HG02938 (cell line): ENCODE measurements around the gene CDCP1.
"Not testable (repeated sequence)": the region's sequence is repeated elsewhere in the genome, so short reads cannot be mapped to it uniquely, and the experiment has no call there.

Source experiments
- ATAC-seq: cut with Tn5 transposase; IDR thresholded peaks from one replicate; pipeline ENCODE4 v1.9.1; 2021; ENCODE audit warnings: mild to moderate bottlenecking, moderate library complexity; ENCODE audit not compliant: unreplicated experiment

The CDCP1 gene

DNA sequence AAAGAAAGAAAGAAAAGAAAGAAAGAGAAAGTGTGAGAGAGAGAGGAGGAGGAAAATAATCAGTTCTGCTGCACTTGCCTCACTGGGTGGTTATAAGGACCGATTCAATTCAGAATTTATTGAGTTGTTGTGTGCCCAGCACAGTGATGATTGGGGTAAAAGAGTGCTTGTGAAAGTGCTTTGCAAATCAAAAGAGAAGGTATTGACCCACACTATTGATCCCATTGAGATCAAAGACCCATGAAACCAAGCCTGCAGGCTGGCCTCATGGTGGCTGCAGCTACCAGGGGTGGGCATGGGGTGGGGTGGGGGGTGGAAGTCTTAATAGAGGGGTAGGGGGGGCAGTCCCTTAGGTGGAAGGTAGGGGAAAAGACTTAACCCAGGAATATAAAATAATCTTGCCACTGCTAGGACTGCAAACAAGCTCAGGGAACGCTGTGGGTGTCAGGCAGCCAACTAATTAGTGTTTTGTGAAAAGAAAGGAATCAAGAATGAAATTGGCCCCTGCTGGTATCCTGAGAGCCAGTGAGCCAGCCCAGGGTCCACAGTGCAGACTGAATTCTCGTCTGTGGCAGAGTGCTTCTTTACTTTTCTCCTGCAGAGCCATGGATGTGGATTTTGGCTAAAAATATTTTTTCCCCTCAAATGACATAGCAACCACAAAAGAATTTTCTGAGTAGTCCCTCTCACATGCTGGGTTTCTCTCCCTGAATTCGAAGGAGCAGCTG is 85.8 kb downstream of the CDCP1 start:
- no peak for ATAC-seq

DNA sequence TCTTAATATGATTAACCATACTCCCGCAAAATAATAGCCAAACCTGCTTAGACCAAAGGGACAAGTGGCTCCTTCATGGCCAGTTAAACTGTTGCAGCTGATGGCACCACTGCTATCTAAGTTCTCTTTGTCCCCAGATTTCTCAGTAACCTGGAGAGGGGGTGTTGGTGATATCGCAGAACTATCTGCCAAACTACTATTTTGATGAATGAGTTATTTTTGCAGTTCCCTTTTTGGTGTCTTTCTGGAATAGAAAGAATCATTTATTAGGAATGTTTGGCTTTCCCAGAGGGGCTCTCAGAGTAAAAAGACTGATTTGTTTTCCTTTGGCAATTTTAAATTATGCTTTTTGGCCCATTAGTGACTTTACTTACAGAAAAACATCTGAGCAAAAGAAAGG is 87.0 kb downstream of the CDCP1 start:
- ATAC-seq = no peak

DNA sequence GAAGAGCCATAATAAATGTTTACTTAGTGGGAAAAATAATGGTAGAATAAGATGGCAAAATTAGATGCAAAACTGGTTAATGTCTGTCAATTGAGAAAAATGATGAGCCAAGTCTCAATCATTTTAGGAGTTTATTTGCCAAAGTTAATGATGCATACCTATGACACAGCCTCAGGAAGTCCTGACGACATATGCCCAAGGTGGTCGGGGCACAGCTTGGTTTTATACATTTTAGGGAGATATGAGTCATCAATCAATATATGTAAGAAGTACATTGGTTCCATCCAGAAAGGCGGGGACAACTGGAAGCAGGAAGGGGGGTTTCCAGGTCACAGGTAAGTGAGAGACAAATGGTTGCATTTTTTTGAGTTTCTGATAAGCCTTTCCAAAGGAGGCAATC is 88.6 kb downstream of the CDCP1 start:
- ATAC-seq = no peak

DNA sequence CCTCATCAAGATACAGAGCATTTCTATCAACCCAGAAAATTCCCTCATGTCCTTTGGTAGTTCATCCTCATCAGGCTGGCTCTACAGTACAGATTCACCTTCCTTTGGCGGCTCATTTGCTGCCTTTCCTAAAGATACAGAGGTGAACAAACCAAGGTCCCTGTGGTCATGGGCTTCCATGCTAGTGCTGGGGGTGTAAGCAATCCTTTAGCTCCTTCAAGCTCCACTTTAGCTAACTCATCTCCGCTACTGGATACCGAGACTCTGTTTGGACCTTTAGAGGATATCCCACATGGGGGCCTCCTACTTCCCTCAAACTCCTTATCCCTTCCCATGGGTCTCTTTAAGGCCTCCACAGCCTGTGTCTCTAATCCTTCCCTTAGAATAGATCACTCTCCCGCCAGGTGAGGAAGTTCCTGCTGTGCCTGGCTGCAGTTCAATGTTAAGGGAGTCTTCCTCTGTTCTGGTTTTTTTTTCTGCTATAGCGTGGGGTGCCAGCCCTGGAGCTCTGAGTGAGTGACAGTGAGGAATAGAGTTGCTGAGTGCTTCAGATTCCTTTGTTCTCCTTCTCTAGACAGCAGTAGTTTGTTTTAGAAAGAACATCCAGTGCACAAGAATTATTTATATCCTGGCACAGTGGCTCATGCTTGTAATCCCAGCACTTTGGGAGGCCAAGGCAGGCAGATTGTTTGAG is 89.4 kb downstream of the CDCP1 start:
- no peak for ATAC-seq

DNA sequence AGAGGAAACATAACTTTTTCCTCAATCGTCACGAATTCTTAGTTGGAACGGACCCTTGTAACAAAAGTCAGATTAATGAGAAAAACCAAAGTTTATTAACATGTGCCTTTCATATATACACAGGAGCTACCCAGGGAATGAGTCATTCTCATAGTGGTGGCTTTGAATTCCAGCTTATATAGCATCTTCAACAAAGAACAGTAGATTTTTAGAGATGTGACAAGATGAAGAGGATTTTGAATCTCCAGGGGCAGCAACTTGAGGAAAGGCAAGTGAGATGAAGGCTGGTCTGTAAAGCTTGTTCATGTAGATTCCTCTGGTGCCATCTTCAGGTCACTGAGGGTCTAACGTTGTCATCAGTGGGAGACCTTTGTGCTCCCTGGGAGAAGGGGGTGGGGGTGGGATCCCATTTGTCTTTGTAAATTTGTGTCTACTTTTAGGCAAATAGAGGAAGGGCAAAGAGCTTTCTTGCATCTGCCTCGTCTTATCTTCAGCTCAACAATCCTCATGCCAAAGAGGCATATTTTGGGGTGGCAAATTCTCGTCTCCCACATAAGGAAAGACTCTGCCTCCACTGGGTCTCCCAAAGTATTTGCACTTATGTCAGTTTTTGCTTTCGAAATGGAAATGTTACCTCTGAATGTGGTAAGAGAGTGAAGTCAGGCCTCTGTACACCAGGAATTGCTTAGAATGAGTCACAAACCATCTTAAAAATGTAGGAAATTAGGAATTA is 90.6 kb downstream of the CDCP1 start:
- ATAC-seq = no peak

DNA sequence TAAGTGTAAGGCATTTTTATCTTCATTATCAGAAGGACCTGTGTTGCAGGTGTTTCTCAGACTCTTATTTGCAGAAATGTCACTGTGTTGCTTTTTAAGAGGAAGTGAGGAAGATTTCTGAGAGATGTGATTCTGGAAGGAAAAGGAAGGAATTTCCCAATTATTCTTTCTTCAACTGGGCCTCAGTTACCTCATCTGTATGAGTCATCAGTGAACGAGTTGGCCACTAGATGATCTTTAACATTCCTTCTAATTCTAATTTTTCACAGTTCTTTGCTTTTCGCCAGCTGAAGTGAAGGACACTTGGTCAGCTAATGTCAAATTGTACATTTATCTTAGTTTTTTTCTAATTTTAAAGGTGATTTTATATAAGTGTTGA is 91.2 kb downstream of the CDCP1 start:
- no peak for ATAC-seq

DNA sequence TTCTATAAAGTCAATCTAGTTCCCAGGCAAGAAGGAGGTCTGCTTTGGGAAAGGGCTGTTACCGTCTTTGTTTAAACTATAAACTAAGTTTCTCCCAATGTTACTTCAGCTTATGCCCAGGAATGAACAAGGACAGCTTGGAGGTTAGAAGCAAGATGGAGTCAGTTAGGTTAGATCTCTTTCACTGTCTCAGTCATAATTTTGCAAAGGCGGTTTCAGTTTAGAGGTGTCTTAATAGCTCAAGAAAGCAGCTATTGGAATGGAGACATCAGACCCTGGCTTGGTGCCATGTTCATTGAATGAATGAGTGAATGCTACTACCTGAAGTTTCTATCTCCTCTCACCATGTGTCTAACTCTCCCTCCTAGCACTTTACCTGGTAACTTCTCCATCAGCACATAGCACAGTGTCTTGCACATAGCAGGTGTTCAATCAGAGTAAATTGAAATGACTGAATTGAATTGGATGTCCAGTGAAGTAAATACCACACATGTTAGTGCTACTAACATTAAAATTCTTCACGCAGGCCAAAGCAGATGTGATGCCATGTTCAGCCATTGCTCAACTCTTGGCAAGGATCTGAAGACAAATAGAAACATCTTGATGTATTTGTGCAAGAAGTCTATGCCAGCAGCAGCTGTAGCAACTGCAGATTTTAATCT is 91.9 kb downstream of the CDCP1 start:
- ATAC-seq = no peak

DNA sequence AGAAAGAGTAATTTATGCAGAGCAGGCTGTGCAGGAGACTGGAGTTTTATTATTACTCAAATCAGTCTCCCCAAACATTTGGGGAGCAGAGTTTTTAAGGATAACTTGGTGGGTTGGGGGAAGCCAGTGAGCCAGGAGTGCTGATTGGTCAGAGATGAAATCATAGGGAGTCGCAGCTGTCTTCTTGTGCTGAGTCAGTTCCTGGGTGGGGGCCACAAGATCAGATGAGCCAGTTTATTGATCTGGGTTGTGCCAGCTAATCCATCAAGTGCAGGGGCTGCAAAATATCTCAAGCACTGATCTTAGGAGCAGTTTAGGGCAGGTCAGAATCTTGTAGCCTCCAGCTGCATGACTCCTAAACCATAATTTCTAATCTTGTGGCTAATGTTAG is 92.4 kb downstream of the CDCP1 start:
- not testable (repeated sequence) for ATAC-seq

DNA sequence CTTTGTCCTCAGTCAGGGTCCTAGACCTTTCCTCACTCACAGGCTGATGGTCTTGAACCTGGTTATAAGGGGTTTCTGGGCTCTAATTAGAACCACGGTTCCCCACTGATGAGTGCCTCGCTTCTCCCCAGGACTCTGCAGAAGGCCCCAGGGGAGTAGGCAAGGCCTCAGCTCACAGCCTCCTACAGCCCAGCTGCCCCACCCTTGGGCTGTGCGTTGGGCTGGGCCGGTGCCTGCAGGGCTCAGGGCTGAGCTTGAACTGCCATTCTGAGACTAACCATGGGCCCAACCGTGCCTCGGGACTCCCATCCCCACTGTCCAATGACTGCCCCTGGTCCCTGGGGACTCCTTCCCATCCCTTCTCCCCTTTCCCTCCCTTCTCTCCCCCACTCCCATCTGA is 94.5 kb downstream of the CDCP1 start:
- no peak for ATAC-seq

DNA sequence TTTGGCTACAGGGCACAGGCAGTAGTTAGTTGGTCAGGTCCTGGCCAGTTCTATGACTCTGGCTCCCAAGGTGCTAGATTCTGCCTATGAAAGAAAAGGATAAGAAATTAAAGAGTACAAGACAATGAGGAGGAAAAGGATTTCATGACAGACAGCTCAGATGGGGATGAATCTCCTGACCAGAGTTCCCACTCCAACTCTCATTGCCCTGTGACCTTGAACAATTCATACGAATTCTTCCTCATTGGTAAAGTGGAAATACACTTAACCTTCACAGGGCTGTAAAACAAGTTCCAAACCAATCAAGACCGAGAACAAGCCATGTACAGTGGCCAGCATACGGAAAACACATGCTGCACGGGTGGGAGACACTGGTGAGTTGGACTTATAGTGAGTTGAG is 96.4 kb downstream of the CDCP1 start:
- no peak for ATAC-seq

DNA sequence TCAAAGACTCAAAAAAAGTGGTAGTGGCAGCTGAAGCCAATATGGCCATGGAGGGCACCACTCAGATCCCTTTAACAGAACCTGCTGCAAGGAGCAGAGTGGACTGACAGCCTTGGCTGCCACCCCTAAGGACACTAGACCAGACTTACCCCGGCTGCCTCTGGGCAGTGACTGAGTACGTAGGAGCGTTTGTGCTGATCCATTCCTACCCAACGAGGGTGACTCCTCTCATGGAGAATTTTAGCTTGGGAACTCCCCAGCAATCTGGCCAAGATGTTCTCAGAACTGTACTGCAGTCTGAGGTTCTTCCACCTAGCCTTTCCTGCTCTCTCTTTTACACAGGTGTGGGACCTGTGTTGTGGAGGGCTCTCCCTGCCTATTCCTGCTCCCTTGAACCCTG is 97.9 kb downstream of the CDCP1 start:
- no peak for ATAC-seq

DNA sequence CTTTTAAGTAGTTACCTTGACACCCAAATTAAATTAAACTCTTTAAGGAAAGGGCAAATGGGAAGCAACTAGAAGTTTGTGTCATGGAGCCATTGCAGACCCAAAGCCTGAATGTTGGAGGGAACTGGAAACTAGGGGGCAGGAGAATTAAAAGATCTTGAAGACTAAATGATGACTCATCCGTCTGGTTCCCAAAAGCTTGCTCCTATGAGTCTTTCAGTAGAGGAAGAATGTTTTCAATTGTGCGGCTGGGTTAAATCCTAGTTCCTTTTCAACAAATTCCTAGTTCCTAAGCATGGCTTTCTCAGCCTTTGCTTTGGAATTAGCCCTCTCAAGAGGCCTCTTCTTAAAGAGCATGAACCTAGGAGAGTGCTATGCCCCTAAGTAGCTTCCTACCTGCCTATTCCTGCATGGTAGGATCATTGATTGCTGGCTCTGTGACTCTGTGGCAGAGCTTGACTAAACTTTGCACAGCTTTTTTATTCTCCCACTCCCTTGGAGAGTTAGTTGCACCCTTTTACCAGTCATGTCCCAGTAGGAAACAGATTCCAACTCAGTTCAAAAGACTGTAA is 102.4 kb downstream of the CDCP1 start:
- no peak for ATAC-seq

DNA sequence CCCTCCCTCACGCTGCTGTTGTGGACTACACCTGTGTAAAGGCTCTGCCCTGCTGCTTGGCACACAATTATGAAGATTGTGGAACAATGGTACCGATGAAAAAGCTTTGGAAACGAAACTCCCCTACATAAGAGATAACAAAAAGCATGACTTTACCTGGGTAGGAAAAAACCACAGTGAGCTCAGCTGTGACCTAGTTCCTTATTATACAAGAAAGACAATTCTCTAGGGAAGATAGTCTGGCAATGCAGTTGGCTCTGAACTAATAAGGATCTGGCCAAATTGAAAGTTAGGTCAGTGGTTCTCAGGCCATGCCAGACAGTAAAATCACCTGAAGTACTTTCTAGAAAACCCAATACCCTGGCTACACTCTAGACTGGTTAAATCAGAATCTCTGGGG is 104.0 kb downstream of the CDCP1 start:
- no peak for ATAC-seq

DNA sequence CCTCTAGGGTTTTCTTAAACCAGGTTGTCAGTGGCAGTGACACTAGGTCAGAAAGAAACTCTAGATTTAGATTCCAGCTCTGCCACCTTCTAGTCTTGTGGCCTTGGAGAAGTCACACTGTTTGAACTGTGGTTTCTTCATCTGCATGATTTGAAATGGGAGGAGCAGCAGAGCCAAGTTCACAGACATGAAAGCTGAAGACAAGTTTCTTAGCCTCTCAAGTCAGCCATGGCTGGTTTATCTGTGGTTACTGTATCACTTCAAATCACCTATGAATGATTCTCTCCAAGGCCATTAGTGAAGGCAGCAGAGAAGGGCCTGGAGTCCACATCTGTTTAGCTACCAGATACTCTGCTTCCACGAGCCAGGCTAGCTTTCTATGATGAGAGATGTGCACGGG is 104.5 kb downstream of the CDCP1 start:
- no peak for ATAC-seq

DNA sequence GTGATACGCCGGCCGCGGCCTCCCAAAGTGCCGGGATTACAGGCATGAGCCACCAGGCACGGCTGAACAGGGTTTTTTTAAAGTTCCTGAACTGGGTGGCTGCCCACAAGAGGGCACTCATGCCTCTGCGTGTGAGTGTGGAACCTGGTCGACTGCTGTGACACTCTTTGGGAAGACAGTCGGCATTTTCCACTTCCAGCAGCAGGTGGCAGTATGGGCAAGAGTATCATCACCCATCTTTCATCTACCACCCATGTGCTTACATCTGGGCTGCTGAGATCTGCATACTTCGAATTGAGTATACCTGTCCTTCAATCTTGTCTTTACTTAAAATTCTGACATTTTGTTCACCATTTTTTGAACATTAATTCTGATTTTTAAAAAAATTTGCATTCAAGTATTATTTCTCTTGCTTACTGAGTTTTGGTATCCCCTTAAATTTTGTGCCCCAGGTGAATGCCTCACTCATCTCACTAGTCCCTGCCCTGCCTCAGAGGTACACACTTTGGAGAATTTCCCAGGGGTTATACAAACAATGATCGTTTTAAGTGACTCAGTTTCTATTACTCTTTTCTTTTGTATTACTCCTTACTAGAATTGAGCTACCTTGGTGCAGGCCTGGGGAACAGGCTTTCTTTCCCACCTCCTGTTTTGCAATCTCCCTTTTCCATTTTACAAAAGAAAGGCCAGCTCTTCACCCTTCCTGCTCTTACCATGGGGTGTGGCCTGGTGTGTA is 108.3 kb downstream of the CDCP1 start:
- peak; percentile 68 for ATAC-seq

DNA sequence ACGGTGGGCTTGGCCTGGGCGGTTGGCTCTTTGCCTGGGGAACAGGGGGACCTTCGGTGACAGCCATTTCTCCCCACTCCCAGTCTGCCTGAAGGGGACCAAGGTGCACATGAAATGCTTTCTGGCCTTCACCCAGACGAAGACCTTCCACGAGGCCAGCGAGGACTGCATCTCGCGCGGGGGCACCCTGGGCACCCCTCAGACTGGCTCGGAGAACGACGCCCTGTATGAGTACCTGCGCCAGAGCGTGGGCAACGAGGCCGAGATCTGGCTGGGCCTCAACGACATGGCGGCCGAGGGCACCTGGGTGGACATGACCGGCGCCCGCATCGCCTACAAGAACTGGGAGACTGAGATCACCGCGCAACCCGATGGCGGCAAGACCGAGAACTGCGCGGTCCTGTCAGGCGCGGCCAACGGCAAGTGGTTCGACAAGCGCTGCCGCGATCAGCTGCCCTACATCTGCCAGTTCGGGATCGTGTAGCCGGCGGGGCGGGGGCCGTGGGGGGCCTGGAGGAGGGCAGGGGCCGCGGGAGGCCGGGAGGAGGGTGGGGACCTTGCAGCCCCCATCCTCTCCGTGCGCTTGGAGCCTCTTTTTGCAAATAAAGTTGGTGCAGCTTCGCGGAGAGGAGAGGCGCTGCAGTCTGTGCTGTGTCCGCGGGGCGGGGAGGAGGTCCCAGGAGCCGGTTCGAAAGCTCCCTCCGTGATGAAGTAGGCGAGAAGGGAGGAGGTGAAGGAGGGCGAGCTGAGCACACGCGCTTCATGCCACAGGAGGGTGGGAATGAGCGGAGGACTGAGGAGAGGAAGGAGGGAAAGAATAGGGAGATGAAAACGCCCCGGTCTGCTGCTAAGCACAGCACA is 110.5 kb downstream of the CDCP1 start:
- ATAC-seq = no peak

DNA sequence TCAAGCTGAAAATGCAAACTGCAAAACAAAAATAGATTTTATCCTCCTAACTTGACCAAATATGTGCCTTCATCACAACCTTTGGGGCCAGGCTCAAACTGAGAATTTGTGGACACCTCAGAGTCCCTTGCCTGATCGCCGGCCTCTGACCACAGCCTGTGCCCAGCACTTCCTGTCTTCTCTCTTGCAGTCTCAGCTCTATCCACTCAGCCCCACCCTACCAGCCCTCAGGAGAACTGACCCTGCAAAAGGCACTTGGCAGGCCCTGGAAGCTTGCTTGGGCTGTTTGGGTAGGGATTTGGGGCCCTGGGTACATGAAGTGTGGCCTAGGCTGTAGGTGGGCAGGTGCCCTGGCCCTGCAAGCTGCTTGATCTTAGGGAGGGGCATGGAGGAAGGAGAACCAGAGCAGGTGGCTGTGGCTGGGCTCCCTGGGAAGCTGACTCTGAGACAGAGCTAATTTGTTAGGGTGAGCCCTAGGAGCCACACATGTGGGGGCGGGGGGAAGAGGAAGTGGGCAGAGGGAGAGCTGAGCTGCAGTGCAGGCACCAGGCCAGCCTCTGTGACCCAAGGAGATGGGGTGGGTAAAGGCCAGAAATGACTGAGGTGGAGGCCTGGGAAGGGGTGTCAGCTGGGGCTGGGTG is 111.4 kb downstream of the CDCP1 start:
- ATAC-seq = no peak

DNA sequence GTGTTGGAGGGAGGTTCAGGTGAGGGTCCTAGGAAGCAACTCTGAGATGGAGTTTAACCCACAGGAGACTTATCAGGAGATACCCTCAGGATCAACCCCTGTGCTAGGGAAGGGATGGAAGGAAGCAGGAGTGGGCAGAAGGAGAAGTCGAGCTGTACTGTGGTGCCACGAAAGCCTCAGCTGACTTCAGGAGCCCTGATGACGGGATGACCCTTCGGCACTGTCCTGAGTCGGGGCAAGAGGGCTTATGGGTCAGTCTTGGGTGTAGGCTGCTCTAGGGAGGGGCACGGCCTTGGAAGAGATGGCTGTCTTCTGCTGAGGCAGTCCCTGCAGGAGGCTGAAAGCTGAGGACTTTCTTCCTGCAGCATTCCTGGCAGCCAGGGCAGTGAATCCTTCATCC is 112.4 kb downstream of the CDCP1 start:
- ATAC-seq = no peak
